Measurements from ENCODE around the gene ESR1. TPM values are rescaled to one million over a fixed set of nuclear protein-coding genes. Genes with fewer than 3 reads are reported as not detected.

ESR1 gene
- total and polyA plus RNA-seq, 9 of the 15 experiments (the other 6 are each of a cell fraction or from before 2014, with no cell fraction given), result 0.03 to 0.27 (median 0.08) TPM; not detected in 1

DNA sequence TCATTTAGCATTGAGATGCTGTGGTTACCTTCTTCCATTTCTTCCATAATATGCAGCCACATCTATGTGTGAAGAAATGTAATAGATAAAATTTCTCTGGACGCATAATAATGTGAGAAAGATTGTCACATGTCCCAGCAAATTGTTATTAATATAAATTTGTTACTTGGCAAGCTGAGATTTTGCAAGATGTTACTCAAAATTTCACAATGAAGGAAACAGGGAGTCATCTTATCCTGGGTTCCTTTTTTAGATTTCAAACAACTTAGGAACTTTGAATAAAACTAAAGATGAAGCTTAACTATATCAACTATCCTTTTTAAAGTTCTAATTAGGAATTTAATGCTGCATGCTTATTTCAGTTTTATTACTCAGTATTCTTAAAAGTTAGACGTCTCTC is 3.6 kb downstream of the ESR1 start:
- H4K20me1 ChIP-seq (replicated peaks; ENCODE audit: control insufficient read depth, insufficient read depth, low read length), result no peaks in the 10 kb centered on the region
- no peaks in the 10 kb centered on the region for H3K36me3 ChIP-seq (ENCODE audit: control insufficient read depth, insufficient read depth, low read length)
- in situ Hi-C loops (cut with MboI), result no loop called here
- no peaks in the 10 kb centered on the region for H3K9me3 ChIP-seq (replicated peaks; ENCODE audit: control insufficient read depth, insufficient read depth, low read depth, low read length)
- 0% methylated on average over 2 of the region's 2 CpGs for WGBS (ENCODE audit: insufficient coverage, low coverage, missing lambda C conversion rate)
- no peak for TF ChIP-seq RB1 (IDR thresholded peaks at IDR 0.05; ENCODE audit: low read depth)
- no peak for TF ChIP-seq NFE2 (IDR thresholded peaks at IDR 0.05; ENCODE audit: low read depth)
- TF ChIP-seq TAF1 (IDR thresholded peaks at IDR 0.05; ENCODE audit: control insufficient read depth, extremely low read depth, insufficient read depth, low read length, severe bottlenecking), result no peak
- TF ChIP-seq, protein P1, sequence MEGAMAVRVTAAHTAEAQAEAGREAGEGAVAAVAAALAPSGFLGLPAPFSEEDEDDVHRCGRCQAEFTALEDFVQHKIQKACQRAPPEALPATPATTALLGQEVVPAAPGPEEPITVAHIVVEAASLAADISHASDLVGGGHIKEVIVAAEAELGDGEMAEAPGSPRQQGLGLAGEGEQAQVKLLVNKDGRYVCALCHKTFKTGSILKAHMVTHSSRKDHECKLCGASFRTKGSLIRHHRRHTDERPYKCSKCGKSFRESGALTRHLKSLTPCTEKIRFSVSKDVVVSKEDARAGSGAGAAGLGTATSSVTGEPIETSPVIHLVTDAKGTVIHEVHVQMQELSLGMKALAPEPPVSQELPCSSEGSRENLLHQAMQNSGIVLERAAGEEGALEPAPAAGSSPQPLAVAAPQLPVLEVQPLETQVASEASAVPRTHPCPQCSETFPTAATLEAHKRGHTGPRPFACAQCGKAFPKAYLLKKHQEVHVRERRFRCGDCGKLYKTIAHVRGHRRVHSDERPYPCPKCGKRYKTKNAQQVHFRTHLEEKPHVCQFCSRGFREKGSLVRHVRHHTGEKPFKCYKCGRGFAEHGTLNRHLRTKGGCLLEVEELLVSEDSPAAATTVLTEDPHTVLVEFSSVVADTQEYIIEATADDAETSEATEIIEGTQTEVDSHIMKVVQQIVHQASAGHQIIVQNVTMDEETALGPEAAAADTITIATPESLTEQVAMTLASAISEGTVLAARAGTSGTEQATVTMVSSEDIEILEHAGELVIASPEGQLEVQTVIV (CRISPR knock-in tag; IDR thresholded peaks at IDR 0.05; ENCODE audit: borderline replicate concordance), result no peak
- TF ChIP-seq ZNF184 (CRISPR knock-in tag; IDR thresholded peaks at IDR 0.05), result no peak
- no peak for TF ChIP-seq PCBP1 (IDR thresholded peaks at IDR 0.05; ENCODE audit: low read depth, low read length, poor library complexity, severe bottlenecking)
- TF ChIP-seq MIER1 (IDR thresholded peaks at IDR 0.05; ENCODE audit: low read depth), result no peak
- TF ChIP-seq SRSF1 (IDR thresholded peaks at IDR 0.05; ENCODE audit: low read depth, low read length), result no peak
- no peak for TF ChIP-seq NR2C2 (CRISPR knock-in tag; IDR thresholded peaks at IDR 0.05)
- no peak for TF ChIP-seq NR2C2 (tag; IDR thresholded peaks at IDR 0.05)
- TF ChIP-seq EHMT2 (IDR thresholded peaks at IDR 0.05), result no peak
- no peak overlapping the region for H2AFZ ChIP-seq (ENCODE audit: low read depth, low read length)
- H3K4me1 ChIP-seq (replicated peaks in 1 of 2; ENCODE audit: control insufficient read depth in 2 of 2, insufficient read depth in 2 of 2, low read length in 2 of 2), result peaks cover 0 to 7% of the 10 kb centered on the region in 2 experiments; a peak in 1 of 5 replicates
- no peak overlapping the region for H3K4me3 ChIP-seq
- ATAC-seq (no peak), FAIRE-seq (no peak), DNase-seq (ENCODE audit: extremely low read depth in 1 of 4, low spot score in 3 of 4) (no peak)
- H3K9me1 ChIP-seq (ENCODE audit: control insufficient read depth, insufficient read depth, low read length), result no peaks in the 10 kb centered on the region
- intact Hi-C loops (cut with micrococcal nuclease), result no loop called here
- ChIA-PET CTCF (ENCODE audit: low intra/inter-chr PET ratio) (no interaction called here), POLR2A (no interaction called here)
- H3K4me2 ChIP-seq (ENCODE audit: insufficient read depth, low read length), result no peak overlapping the region
- H3K79me2 ChIP-seq (ENCODE audit: control insufficient read depth, insufficient read depth, low read length), result no peaks in the 10 kb centered on the region
- BruUV-seq (replicated peaks), result no TSS peak
- H3K27me3 ChIP-seq (ENCODE audit: control insufficient read depth in 2 of 2, insufficient read depth in 2 of 2, low read length in 2 of 2), result peaks cover 13 to 25% of the 10 kb centered on the region in 2 experiments; a peak in 4 of 5 replicates
- H3K27ac ChIP-seq (ENCODE audit: extremely low read depth, low read depth, low read length), result no peak overlapping the region
- H3K9ac ChIP-seq (ENCODE audit: insufficient read depth in 1 of 2, low read depth in 2 of 2, low read length in 2 of 2), result no peak overlapping the region
